ENCODE measurements around the gene ERICH6.

Gene ERICH6

DNA sequence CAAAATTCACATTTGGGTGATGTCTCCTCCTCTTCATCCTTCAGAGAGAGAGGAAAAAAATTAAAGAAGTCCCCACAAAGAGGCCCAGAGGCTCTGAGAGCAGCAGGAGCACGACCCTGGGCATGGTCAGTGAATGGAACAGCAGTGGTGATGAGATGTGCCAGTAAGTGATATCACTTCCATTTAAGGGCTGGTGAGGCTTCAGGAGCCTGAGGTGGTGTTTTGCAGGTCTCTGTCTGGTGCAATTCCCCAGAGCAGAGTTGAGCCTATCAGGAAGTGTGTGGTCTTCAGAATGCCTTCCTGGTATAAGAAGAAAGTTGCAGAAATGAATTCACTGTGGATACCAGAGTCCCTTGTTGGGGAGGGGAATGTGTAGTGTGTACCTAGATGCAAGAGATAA, 21.4 kb downstream of the ERICH6 start (continued):
- TF ChIP-seq, protein P1, sequence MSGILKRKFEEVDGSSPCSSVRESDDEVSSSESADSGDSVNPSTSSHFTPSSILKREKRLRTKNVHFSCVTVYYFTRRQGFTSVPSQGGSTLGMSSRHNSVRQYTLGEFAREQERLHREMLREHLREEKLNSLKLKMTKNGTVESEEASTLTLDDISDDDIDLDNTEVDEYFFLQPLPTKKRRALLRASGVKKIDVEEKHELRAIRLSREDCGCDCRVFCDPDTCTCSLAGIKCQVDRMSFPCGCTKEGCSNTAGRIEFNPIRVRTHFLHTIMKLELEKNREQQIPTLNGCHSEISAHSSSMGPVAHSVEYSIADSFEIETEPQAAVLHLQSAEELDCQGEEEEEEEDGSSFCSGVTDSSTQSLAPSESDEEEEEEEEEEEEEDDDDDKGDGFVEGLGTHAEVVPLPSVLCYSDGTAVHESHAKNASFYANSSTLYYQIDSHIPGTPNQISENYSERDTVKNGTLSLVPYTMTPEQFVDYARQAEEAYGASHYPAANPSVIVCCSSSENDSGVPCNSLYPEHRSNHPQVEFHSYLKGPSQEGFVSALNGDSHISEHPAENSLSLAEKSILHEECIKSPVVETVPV (CRISPR knock-in tag; IDR thresholded peaks at IDR 0.05) = no peak
- no peak for TF ChIP-seq PPARA (CRISPR knock-in tag; IDR thresholded peaks at IDR 0.05; ENCODE audit: borderline replicate concordance)
- TF ChIP-seq SNAI2 (CRISPR knock-in tag; IDR thresholded peaks at IDR 0.05) = no peak
- TF ChIP-seq ZC3H10 (CRISPR knock-in tag; IDR thresholded peaks at IDR 0.05) = no peak
- TF ChIP-seq POU6F1 (CRISPR knock-in tag; IDR thresholded peaks at IDR 0.05; ENCODE audit: borderline replicate concordance, low read depth) = no peak
- TF ChIP-seq OSR1 (CRISPR knock-in tag; IDR thresholded peaks at IDR 0.05) = no peak
- TF ChIP-seq, protein P2, sequence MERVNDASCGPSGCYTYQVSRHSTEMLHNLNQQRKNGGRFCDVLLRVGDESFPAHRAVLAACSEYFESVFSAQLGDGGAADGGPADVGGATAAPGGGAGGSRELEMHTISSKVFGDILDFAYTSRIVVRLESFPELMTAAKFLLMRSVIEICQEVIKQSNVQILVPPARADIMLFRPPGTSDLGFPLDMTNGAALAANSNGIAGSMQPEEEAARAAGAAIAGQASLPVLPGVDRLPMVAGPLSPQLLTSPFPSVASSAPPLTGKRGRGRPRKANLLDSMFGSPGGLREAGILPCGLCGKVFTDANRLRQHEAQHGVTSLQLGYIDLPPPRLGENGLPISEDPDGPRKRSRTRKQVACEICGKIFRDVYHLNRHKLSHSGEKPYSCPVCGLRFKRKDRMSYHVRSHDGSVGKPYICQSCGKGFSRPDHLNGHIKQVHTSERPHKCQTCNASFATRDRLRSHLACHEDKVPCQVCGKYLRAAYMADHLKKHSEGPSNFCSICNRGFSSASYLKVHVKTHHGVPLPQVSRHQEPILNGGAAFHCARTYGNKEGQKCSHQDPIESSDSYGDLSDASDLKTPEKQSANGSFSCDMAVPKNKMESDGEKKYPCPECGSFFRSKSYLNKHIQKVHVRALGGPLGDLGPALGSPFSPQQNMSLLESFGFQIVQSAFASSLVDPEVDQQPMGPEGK (CRISPR knock-in tag; IDR thresholded peaks at IDR 0.05; ENCODE audit: borderline replicate concordance) = no peak
- no peak for TF ChIP-seq ZNF70 (CRISPR knock-in tag; IDR thresholded peaks at IDR 0.05)
- no peak for TF ChIP-seq RARB (CRISPR knock-in tag; IDR thresholded peaks at IDR 0.05)

DNA sequence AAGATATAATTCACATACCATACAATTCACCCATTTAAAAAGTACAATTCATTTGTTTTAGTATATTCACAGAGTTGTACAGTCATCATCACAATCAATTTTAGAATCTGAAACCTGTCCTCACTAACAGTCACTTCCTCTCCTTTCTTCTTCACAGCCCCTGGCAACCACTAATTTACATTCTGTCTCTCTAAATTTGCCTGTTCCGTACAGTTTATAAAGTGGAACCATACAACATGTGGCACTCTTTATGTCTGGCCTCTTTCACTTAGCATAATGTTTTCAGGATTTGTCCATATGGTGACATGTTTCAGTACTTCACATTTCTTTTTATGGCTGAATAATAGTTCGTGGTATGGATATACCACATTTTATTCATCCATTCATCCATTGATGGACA, 22.7 kb downstream of the ERICH6 start:
- TF ChIP-seq ISL1 (CRISPR knock-in tag; IDR thresholded peaks at IDR 0.05) (no peak), ZNF8 (CRISPR knock-in tag; IDR thresholded peaks at IDR 0.05) (peak; percentile 80)

DNA sequence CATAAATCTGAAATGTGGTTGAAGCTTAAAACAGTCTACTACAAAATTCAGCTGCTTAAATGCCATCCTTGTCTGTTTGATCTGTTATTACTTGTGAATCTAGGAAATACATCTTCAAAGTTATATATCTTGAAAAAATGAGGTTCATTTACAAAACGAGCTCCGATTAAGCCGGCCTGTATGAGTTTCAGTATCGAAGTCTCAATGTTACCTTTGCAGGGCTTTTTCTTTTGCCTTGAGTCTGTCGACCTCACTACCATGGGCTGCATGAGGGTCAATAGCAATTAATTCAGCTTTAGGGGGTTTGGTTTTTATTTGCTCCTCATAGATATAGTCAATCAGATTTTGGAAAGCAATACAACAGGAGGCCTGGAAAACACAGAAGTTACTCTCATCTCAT, 23.2 kb downstream of the ERICH6 start:
- TF ChIP-seq, protein P1 (CRISPR knock-in tag; IDR thresholded peaks at IDR 0.05) = no peak
- TF ChIP-seq BACH2 (CRISPR knock-in tag; IDR thresholded peaks at IDR 0.05; ENCODE audit: borderline replicate concordance) (no peak), ESRRG (CRISPR knock-in tag; IDR thresholded peaks at IDR 0.05) (no peak), ARNTL (CRISPR knock-in tag; IDR thresholded peaks at IDR 0.05; ENCODE audit: borderline replicate concordance, low read depth) (no peak), CSDC2 (CRISPR knock-in tag; IDR thresholded peaks at IDR 0.05) (no peak), ISL1 (CRISPR knock-in tag; IDR thresholded peaks at IDR 0.05) (no peak), ZNF70 (CRISPR knock-in tag; IDR thresholded peaks at IDR 0.05) (no peak), POU6F1 (CRISPR knock-in tag; IDR thresholded peaks at IDR 0.05; ENCODE audit: borderline replicate concordance, low read depth) (no peak), ZFP3 (CRISPR knock-in tag; IDR thresholded peaks at IDR 0.05) (no peak), PPARA (CRISPR knock-in tag; IDR thresholded peaks at IDR 0.05; ENCODE audit: borderline replicate concordance) (no peak), TOX (CRISPR knock-in tag; IDR thresholded peaks at IDR 0.05; ENCODE audit: borderline replicate concordance) (no peak)
- TF ChIP-seq, protein P3, sequence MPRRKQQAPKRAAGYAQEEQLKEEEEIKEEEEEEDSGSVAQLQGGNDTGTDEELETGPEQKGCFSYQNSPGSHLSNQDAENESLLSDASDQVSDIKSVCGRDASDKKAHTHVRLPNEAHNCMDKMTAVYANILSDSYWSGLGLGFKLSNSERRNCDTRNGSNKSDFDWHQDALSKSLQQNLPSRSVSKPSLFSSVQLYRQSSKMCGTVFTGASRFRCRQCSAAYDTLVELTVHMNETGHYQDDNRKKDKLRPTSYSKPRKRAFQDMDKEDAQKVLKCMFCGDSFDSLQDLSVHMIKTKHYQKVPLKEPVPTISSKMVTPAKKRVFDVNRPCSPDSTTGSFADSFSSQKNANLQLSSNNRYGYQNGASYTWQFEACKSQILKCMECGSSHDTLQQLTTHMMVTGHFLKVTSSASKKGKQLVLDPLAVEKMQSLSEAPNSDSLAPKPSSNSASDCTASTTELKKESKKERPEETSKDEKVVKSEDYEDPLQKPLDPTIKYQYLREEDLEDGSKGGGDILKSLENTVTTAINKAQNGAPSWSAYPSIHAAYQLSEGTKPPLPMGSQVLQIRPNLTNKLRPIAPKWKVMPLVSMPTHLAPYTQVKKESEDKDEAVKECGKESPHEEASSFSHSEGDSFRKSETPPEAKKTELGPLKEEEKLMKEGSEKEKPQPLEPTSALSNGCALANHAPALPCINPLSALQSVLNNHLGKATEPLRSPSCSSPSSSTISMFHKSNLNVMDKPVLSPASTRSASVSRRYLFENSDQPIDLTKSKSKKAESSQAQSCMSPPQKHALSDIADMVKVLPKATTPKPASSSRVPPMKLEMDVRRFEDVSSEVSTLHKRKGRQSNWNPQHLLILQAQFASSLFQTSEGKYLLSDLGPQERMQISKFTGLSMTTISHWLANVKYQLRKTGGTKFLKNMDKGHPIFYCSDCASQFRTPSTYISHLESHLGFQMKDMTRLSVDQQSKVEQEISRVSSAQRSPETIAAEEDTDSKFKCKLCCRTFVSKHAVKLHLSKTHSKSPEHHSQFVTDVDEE (CRISPR knock-in tag; IDR thresholded peaks at IDR 0.05) = no peak
- TF ChIP-seq, protein P4, sequence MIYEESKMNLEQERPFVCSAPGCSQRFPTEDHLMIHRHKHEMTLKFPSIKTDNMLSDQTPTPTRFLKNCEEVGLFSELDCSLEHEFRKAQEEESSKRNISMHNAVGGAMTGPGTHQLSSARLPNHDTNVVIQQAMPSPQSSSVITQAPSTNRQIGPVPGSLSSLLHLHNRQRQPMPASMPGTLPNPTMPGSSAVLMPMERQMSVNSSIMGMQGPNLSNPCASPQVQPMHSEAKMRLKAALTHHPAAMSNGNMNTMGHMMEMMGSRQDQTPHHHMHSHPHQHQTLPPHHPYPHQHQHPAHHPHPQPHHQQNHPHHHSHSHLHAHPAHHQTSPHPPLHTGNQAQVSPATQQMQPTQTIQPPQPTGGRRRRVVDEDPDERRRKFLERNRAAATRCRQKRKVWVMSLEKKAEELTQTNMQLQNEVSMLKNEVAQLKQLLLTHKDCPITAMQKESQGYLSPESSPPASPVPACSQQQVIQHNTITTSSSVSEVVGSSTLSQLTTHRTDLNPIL (CRISPR knock-in tag; IDR thresholded peaks at IDR 0.05; ENCODE audit: low read depth) = no peak
- TF ChIP-seq, protein P2 (CRISPR knock-in tag; IDR thresholded peaks at IDR 0.05; ENCODE audit: borderline replicate concordance) = no peak
- ATAC-seq = no peak

More for the DNA sequence above, 22.7 kb downstream of the ERICH6 start:
- ATAC-seq = no peak

Measured in SK-N-SH treated with all-trans-retinoic acid at 6 μM for 48 hours (cell line).